Natural killer cell treated with Interleukin-12 subunit alpha and Interleukin-12 subunit beta and Interleukin-15 and Interleukin-18, amount 100 ng/mL, for 72 hours (primary cell): ENCODE data around the gene TIA1. TPM values are rescaled to one million over a fixed set of nuclear protein-coding genes. Genes with fewer than 3 reads are reported as not detected.
"Not testable (repeated sequence)": the region's sequence is repeated elsewhere in the genome, so short reads cannot be mapped to it uniquely, and the experiment has no call there.

ENCODE experiments used
- ATAC-seq, 2 donors: fragments of 150-1000 bp; cut with Tn5 transposase in 1 of 2; sonication (Bioruptor Pico), chemical (Tn5 transposase) in 1 of 2; 2 replicates each; pipeline ENCODE4 v1.10.0; 2021
- DNase-seq: peaks from one replicate; pipeline ENCODE4 v3.0.0; 2022; ENCODE audit warnings: low spot score
- H3K27ac Mint-ChIP-seq, 2 donors: 1 replicate in 1 of 2; 2 replicates in 1 of 2; pipeline ENCODE4 v1.8.0; 2022; ENCODE audit warnings: mixed read lengths in 2 of 2, mild to moderate bottlenecking in 1 of 2, moderate library complexity in 1 of 2
- H3K27me3 Mint-ChIP-seq, 2 donors: 1 replicate in 1 of 2; 2 replicates in 1 of 2; pipeline ENCODE4 v1.8.0; 2022; ENCODE audit warnings: mixed read lengths in 2 of 2
- H3K36me3 Mint-ChIP-seq: one replicate; pipeline ENCODE4 v1.8.0; 2022; ENCODE audit warnings: mixed read lengths
- H3K4me1 Mint-ChIP-seq, 2 donors: 1 replicate in 1 of 2; 2 replicates in 1 of 2; pipeline ENCODE4 v1.8.0; 2022; ENCODE audit warnings: low read depth in 2 of 2, mixed read lengths in 2 of 2, mild to moderate bottlenecking in 1 of 2
- H3K4me3 Mint-ChIP-seq: one replicate; pipeline ENCODE4 v1.8.0; 2022; ENCODE audit warnings: mixed read lengths
- H3K9me3 Mint-ChIP-seq: 2 replicates; pipeline ENCODE4 v1.8.0; 2022; ENCODE audit warnings: mixed read lengths
- total RNA-seq, 2 donors: library from RNA; stranded (reverse); gene quantifications; one replicate each; pipeline ENCODE4 v1.2.3, GENCODE V29; 2022

Gene TIA1
- total RNA-seq, 2 donors from 2014 or later: 103 to 125 TPM

- not testable (repeated sequence) for H3K9me3 Mint-ChIP-seq, DNase-seq, H3K4me1 Mint-ChIP-seq, H3K4me3 Mint-ChIP-seq, H3K27me3 Mint-ChIP-seq, H3K27ac Mint-ChIP-seq, ATAC-seq
- peaks cover 16% of the 10 kb centered on the region for H3K36me3 Mint-ChIP-seq
Measured at GRCh38 chr2:70169654-70170245, 78.7 kb downstream of the TIA1 start.

- no peaks in the 10 kb centered on the region for H3K9me3 Mint-ChIP-seq
- DNase-seq (no peak), ATAC-seq (no peak)
- no peak overlapping the region for H3K27ac Mint-ChIP-seq
- no peaks in the 10 kb centered on the region for H3K4me1 Mint-ChIP-seq
- peaks cover 11% of the 10 kb centered on the region for H3K36me3 Mint-ChIP-seq
- H3K4me3 Mint-ChIP-seq: no peak overlapping the region
- H3K27me3 Mint-ChIP-seq: no peaks in the 10 kb centered on the region
Measured at GRCh38 chr2:70161069-70161534, 87.3 kb downstream of the TIA1 start.

GRCh38 chr2:70160545-70160944 is 87.9 kb downstream of the TIA1 start:
- no peak overlapping the region for H3K4me3 Mint-ChIP-seq
- H3K4me1 Mint-ChIP-seq: no peaks in the 10 kb centered on the region
- no peaks in the 10 kb centered on the region for H3K27me3 Mint-ChIP-seq
- H3K36me3 Mint-ChIP-seq: peaks cover 10% of the 10 kb centered on the region
- ATAC-seq (no peak), DNase-seq (no peak)
- H3K9me3 Mint-ChIP-seq: no peaks in the 10 kb centered on the region
- no peak overlapping the region for H3K27ac Mint-ChIP-seq

Other genes starting within 250 kb of the TIA1 start
- gene PCBP1, start 161.2 kb downstream of the TIA1 start, total RNA-seq: 100 to 1,000 TPM; 357 to 363 TPM
- gene C2orf42, start 57.6 kb downstream of the TIA1 start, total RNA-seq: 10 to 100 TPM; 24.3 to 26.1 TPM
- 10 to 100 TPM; 11.5 to 14.1 TPM for gene PCYOX1, start 9.5 kb upstream of the TIA1 start, total RNA-seq
- gene SNRPG, start 45.1 kb upstream of the TIA1 start, total RNA-seq: 100 to 1,000 TPM; 226 to 244 TPM
- gene FAM136A, start 53.4 kb upstream of the TIA1 start, total RNA-seq: 10 to 100 TPM; 45.5 to 86.2 TPM